Measurements from ENCODE around the gene SRGAP1.

GRCh38 chr12:64042911-64043310, 198.4 kb downstream of the SRGAP1 start:
- no peak for TF ChIP-seq ZNF518A (tag by site-specific recombination; conservative IDR thresholded peaks at IDR 0.05; ENCODE audit: low read depth)
- no peak for TF ChIP-seq CTCF (tag by site-specific recombination; IDR thresholded peaks at IDR 0.05)
- no peak for TF ChIP-seq ZNF18 (tag by site-specific recombination; IDR thresholded peaks at IDR 0.05)
- no peak for TF ChIP-seq ELK4 (IDR thresholded peaks at IDR 0.05; ENCODE audit: borderline replicate concordance, low read depth, low read length)
- TF ChIP-seq GLI2 (tag by site-specific recombination; IDR thresholded peaks at IDR 0.05; ENCODE audit: borderline replicate concordance, low read depth), result no peak
- no peak for TF ChIP-seq YY1 (tag by site-specific recombination; IDR thresholded peaks at IDR 0.05)
- TF ChIP-seq ZNF843 (tag by site-specific recombination; IDR thresholded peaks at IDR 0.05), result no peak
- no peak for TF ChIP-seq ZNF510 (tag by site-specific recombination; IDR thresholded peaks at IDR 0.05; ENCODE audit: insufficient replicate concordance)
- TF ChIP-seq ZNF366 (tag by site-specific recombination; conservative IDR thresholded peaks at IDR 0.05), result no peak
- no peak for TF ChIP-seq KLF10 (tag by site-specific recombination; IDR thresholded peaks at IDR 0.05)
